Testis (tissue), 2 donors: ENCODE measurements around the gene CCDC177.

Experiments
- POLR2A ChIP-seq: fragments of 450-650 bp; IDR thresholded peaks from one replicate; pipeline ENCODE4 v1.6.1; 2017; ENCODE audit warnings: antibody characterized with exemption, mild to moderate bottlenecking, moderate library complexity
- TF ChIP-seq, protein P1 (sequence below), 3 experiments: fragments of 450-650 bp in 2 of 3; fragments of 200-600 bp in 1 of 3; sonication (generic) in 1 of 3; IDR thresholded peaks; one replicate each; pipeline ENCODE4 v1.5.1; 2016 to 2019; ENCODE audit warnings: antibody characterized with exemption in 3 of 3, mild to moderate bottlenecking in 2 of 3, moderate library complexity in 1 of 3

DNA sequence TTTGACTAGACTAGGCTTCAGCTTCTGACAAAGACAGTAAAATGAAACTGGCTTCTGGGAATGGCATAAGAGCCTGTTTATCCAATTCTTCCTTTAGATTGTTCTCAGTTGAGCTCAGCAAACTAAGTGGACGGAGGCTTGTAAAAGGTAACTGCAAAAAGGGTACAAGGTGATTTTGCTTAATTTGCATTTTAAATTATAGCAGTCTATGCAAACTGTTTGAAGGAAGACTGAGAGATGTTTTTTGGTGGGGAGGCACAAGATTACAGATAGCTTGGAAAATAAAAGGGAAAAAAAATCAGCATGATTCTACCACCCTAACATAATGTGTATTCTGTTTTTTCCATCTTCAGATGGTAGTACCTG lies 41.7 kb upstream of the CCDC177 start:
- TF ChIP-seq, protein P1, sequence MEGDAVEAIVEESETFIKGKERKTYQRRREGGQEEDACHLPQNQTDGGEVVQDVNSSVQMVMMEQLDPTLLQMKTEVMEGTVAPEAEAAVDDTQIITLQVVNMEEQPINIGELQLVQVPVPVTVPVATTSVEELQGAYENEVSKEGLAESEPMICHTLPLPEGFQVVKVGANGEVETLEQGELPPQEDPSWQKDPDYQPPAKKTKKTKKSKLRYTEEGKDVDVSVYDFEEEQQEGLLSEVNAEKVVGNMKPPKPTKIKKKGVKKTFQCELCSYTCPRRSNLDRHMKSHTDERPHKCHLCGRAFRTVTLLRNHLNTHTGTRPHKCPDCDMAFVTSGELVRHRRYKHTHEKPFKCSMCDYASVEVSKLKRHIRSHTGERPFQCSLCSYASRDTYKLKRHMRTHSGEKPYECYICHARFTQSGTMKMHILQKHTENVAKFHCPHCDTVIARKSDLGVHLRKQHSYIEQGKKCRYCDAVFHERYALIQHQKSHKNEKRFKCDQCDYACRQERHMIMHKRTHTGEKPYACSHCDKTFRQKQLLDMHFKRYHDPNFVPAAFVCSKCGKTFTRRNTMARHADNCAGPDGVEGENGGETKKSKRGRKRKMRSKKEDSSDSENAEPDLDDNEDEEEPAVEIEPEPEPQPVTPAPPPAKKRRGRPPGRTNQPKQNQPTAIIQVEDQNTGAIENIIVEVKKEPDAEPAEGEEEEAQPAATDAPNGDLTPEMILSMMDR (IDR thresholded peaks at IDR 0.05) = no peak
- no peak for TF ChIP-seq POLR2A
